ENCODE measurements around the gene SLCO4A1. TPM values are rescaled to one million over a fixed set of nuclear protein-coding genes. Genes with fewer than 3 reads are reported as not detected.

SLCO4A1 gene
- total and polyA plus RNA-seq, 2 experiments from 2014 or later = 0.15 to 1.0 TPM

DNA sequence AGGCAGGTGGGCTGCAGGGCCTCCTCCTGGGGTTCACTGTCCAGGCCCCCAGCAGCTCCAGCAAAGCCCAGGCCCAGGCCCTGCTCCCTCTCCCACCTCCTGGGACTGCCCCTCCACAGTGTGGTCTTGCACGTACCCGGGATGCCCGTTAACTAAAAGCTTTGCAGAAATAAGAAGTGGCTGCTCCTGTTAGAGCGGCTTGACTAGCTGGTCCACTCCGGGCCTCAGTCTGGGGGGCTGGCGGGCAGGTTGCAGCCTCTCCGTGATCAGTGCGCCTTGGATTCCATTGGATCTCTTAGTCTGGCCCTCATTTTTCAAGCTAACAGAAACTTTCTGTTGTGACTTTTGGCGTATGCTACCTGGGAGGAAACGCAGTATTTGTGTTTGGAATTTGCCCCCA, 26.9 kb downstream of the SLCO4A1 start:
- H3K27ac ChIP-seq = no peak overlapping the region
- no peaks in the 10 kb centered on the region for H3K27me3 ChIP-seq
- H3K4me3 ChIP-seq = no peak overlapping the region
- no peaks in the 10 kb centered on the region for H3K9me3 ChIP-seq (ENCODE audit: low read depth)
- no peaks in the 10 kb centered on the region for H3K4me1 ChIP-seq (ENCODE audit: low read depth)
- TF ChIP-seq, protein P1, sequence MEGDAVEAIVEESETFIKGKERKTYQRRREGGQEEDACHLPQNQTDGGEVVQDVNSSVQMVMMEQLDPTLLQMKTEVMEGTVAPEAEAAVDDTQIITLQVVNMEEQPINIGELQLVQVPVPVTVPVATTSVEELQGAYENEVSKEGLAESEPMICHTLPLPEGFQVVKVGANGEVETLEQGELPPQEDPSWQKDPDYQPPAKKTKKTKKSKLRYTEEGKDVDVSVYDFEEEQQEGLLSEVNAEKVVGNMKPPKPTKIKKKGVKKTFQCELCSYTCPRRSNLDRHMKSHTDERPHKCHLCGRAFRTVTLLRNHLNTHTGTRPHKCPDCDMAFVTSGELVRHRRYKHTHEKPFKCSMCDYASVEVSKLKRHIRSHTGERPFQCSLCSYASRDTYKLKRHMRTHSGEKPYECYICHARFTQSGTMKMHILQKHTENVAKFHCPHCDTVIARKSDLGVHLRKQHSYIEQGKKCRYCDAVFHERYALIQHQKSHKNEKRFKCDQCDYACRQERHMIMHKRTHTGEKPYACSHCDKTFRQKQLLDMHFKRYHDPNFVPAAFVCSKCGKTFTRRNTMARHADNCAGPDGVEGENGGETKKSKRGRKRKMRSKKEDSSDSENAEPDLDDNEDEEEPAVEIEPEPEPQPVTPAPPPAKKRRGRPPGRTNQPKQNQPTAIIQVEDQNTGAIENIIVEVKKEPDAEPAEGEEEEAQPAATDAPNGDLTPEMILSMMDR (IDR thresholded peaks at IDR 0.05; ENCODE audit: low read depth, low read length) = no peak
- no peaks in the 10 kb centered on the region for H3K36me3 ChIP-seq
- DNase-seq (ENCODE audit: low read depth in 1 of 2, low spot score in 1 of 2) = no peak

DNA sequence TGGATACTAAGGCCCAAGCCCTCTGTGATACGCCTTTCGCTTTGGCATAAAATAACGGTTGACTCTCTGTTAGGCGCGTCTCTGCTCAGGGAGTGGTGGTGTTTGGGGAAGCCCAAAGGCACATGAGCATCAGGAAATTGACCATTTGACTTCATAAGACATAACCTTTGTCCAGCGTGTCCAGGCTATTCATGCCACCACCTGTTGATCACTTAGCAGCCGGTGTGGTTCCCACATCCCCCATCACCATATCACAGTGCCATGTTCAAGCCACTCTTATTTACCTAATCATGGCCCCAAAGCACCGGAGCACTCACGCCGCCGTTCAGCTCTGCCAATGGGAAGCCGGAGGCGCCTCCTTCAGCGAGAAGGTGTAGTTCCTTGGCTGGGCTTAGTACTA, 27.9 kb downstream of the SLCO4A1 start:
- H3K9me3 ChIP-seq (ENCODE audit: low read depth) = no peaks in the 10 kb centered on the region
- TF ChIP-seq, protein P1 (IDR thresholded peaks at IDR 0.05; ENCODE audit: low read depth, low read length) = no peak
- H3K27ac ChIP-seq = no peak overlapping the region
- no peaks in the 10 kb centered on the region for H3K36me3 ChIP-seq
- H3K27me3 ChIP-seq = no peaks in the 10 kb centered on the region
- no peak for DNase-seq (ENCODE audit: low read depth in 1 of 2, low spot score in 1 of 2)
- no peak overlapping the region for H3K4me3 ChIP-seq
- H3K4me1 ChIP-seq (ENCODE audit: low read depth) = no peaks in the 10 kb centered on the region

DNA sequence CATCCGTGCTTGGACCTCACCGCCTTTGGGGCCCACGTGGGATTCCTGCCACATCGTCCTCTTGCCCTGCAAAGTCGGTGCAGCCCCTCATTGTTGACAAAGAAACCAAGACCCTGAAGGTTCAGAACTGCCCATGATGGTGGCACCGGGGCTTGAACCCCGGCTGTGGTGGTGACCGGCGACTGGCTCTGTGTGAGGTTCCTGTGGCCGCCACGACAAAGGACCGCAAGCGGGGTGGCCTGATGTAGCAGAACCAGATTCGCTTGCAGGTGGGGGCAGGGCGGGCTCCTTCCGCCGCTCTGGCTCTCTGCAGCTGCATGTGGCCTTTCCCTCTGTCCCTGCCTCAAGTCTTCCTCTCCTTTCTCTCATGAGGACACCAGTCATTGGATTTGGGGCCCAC, 28.7 kb downstream of the SLCO4A1 start:
- H3K4me1 ChIP-seq (ENCODE audit: low read depth) = no peaks in the 10 kb centered on the region
- H3K27me3 ChIP-seq = no peaks in the 10 kb centered on the region
- H3K9me3 ChIP-seq (ENCODE audit: low read depth) = no peaks in the 10 kb centered on the region
- no peak for DNase-seq (ENCODE audit: low read depth in 1 of 2, low spot score in 1 of 2)
- H3K36me3 ChIP-seq = no peaks in the 10 kb centered on the region
- TF ChIP-seq, protein P1 (IDR thresholded peaks at IDR 0.05; ENCODE audit: low read depth, low read length) = no peak
- no peak overlapping the region for H3K4me3 ChIP-seq
- no peak overlapping the region for H3K27ac ChIP-seq

DNA sequence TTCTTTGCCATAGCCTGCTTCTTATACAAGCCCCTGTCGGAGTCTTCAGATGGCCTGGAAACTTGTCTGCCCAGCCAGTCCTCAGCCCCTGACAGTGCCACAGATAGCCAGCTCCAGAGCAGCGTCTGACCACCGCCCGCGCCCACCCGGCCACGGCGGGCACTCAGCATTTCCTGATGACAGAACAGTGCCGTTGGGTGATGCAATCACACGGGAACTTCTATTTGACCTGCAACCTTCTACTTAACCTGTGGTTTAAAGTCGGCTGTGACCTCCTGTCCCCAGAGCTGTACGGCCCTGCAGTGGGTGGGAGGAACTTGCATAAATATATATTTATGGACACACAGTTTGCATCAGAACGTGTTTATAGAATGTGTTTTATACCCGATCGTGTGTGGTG, 29.5 kb downstream of the SLCO4A1 start:
- DNase-seq (ENCODE audit: low read depth in 1 of 2, low spot score in 1 of 2) = no peak
- Histone ChIP-seq H3K4me1 (ENCODE audit: low read depth) (no peaks in the 10 kb centered on the region), H3K9me3 (ENCODE audit: low read depth) (no peaks in the 10 kb centered on the region), H3K36me3 (no peaks in the 10 kb centered on the region), H3K27ac (no peak overlapping the region), H3K27me3 (no peaks in the 10 kb centered on the region), H3K4me3 (no peak overlapping the region)
- TF ChIP-seq, protein P1 (IDR thresholded peaks at IDR 0.05; ENCODE audit: low read depth, low read length) = no peak

DNA sequence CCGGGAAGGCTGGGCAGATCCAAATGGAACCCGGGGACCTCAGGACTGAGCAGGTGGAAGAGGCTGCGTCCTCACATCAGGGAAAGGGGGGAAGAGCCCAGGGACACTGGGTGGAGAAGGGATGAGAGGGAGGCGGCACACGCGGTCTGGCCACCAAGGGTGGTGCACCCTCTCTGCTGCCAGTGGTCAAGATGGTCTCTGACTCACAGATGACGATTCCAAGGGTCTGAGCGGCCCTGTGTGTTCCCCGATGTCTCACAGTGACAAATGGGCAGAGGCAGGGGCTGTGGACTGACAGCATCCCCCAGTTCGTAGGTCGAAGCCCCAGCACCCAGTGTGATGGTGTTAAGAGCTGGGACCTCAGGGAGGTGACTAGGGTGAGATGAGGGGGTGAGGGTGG, 32.1 kb downstream of the SLCO4A1 start:
- Histone ChIP-seq H3K9me3 (ENCODE audit: low read depth) (no peaks in the 10 kb centered on the region), H3K27me3 (no peaks in the 10 kb centered on the region), H3K4me1 (ENCODE audit: low read depth) (no peaks in the 10 kb centered on the region), H3K27ac (no peak overlapping the region), H3K36me3 (no peaks in the 10 kb centered on the region), H3K4me3 (no peak overlapping the region)
- DNase-seq (ENCODE audit: low read depth in 1 of 2, low spot score in 1 of 2) = no peak
- TF ChIP-seq, protein P1 (IDR thresholded peaks at IDR 0.05; ENCODE audit: low read depth, low read length) = no peak

All from cardiac muscle cell (in vitro differentiated cells and primary cell).